HG03457 (cell line): ENCODE data around the gene ITGB7.

Source experiments
- ATAC-seq: cut with Tn5 transposase; IDR thresholded peaks from one replicate; pipeline ENCODE4 v1.9.1; 2021; ENCODE audit warnings: moderate number of reproducible peaks; ENCODE audit not compliant: unreplicated experiment

Gene ITGB7

GRCh38 chr12:53197011-53197640 is 9.9 kb downstream of the ITGB7 start:
- no peak for ATAC-seq

GRCh38 chr12:53196486-53196885 is 10.6 kb downstream of the ITGB7 start:
- ATAC-seq: no peak

- no peak for ATAC-seq
Observed at GRCh38 chr12:53195516-53196420, 11.3 kb downstream of the ITGB7 start.

- ATAC-seq: no peak
Observed at GRCh38 chr12:53194973-53195372, 12.1 kb downstream of the ITGB7 start.

GRCh38 chr12:53193985-53194716 is 12.9 kb downstream of the ITGB7 start:
- ATAC-seq: no peak

- ATAC-seq: no peak
Observed at GRCh38 chr12:53193040-53193439, 14.0 kb downstream of the ITGB7 start.

- ATAC-seq: no peak
Observed at GRCh38 chr12:53192531-53193021, 14.5 kb downstream of the ITGB7 start.

GRCh38 chr12:53191885-53192530 is 15.0 kb downstream of the ITGB7 start:
- no peak for ATAC-seq

- no peak for ATAC-seq
Observed at GRCh38 chr12:53191096-53191884, 15.8 kb downstream of the ITGB7 start.

- no peak for ATAC-seq
Observed at GRCh38 chr12:53190108-53190729, 16.8 kb downstream of the ITGB7 start.

- no peak for ATAC-seq
Observed at GRCh38 chr12:53187145-53187899, 19.7 kb downstream of the ITGB7 start.

- ATAC-seq: no peak
Observed at GRCh38 chr12:53186745-53187144, 20.3 kb downstream of the ITGB7 start.

- no peak for ATAC-seq
Observed at GRCh38 chr12:53185582-53186153, 21.4 kb downstream of the ITGB7 start.

- no peak for ATAC-seq
Observed at GRCh38 chr12:53184828-53185227, 22.2 kb downstream of the ITGB7 start.

GRCh38 chr12:53182903-53183302 is 24.1 kb downstream of the ITGB7 start:
- ATAC-seq: no peak

- no peak for ATAC-seq
Observed at GRCh38 chr12:53181935-53182334, 25.1 kb downstream of the ITGB7 start.

- peak; percentile 28 for ATAC-seq
Observed at GRCh38 chr12:53180931-53181645, 26.0 kb downstream of the ITGB7 start.
